Measurements from ENCODE around the gene WWOX.

GRCh38 chr16:79131321-79132075 lies 1032.0 kb downstream of the WWOX start:
- TF ChIP-seq EZH2 (IDR thresholded peaks at IDR 0.05; ENCODE audit: borderline replicate concordance) (no peak), CTCF (IDR thresholded peaks at IDR 0.05; ENCODE audit: poor library complexity) (no peak), EZH2phosphoT487 (IDR thresholded peaks at IDR 0.05; ENCODE audit: low read depth, severe bottlenecking, unreplicated experiment) (no peak)

Data from hepatocyte (in vitro differentiated cells).